Smooth muscle cell (in vitro differentiated cells): ENCODE results near the gene RAB11FIP4. TPM values are rescaled to one million over a fixed set of nuclear protein-coding genes. Genes with fewer than 3 reads are reported as not detected.

Experiments
- DNase-seq: peaks from one replicate; lab custom pipeline; 2025; ENCODE audit not compliant: unreplicated experiment; lab: John Stamatoyannopoulos, UW
- H2AFZ ChIP-seq: fragments of 200-600 bp; sonication (generic); 2 replicates; pipeline ENCODE4 v1.6.0; 2016; ENCODE audit warnings: antibody characterized with exemption, low read depth, mild to moderate bottlenecking
- H3F3A ChIP-seq: fragments of 200-600 bp; sonication (generic); 2 replicates; pipeline ENCODE4 v1.6.0; 2017; ENCODE audit warnings: antibody characterized with exemption, low read depth
- H3K27ac ChIP-seq: fragments of 200-600 bp; sonication (generic); 2 replicates; pipeline ENCODE4 v1.5.1; 2016; ENCODE audit warnings: low read depth, mild to moderate bottlenecking
- H3K27me3 ChIP-seq: fragments of 200-600 bp; sonication (generic); 2 replicates; pipeline ENCODE4 v1.6.1; 2016; ENCODE audit warnings: low read depth, mild to moderate bottlenecking
- H3K36me3 ChIP-seq: fragments of 200-600 bp; sonication (generic); 2 replicates; pipeline ENCODE4 v1.5.1; 2016; ENCODE audit warnings: low read depth
- H3K4me1 ChIP-seq: fragments of 200-600 bp; sonication (generic); 2 replicates; pipeline ENCODE4 v1.5.1; 2016; ENCODE audit warnings: low read depth
- H3K4me2 ChIP-seq: fragments of 200-600 bp; sonication (generic); 2 replicates; pipeline ENCODE4 v1.6.0; 2016; ENCODE audit warnings: mild to moderate bottlenecking
- H3K4me3 ChIP-seq: fragments of 200-600 bp; sonication (generic); 2 replicates; pipeline ENCODE4 v1.5.1; 2016; ENCODE audit warnings: mild to moderate bottlenecking
- H3K79me2 ChIP-seq: fragments of 200-600 bp; sonication (generic); 2 replicates; pipeline ENCODE4 v1.6.0; 2016; ENCODE audit warnings: low read depth, mild to moderate bottlenecking
- H3K9ac ChIP-seq: fragments of 200-600 bp; sonication (generic); 2 replicates; pipeline ENCODE4 v1.6.0; 2016; ENCODE audit warnings: low read depth
- H3K9me3 ChIP-seq: fragments of 200-600 bp; sonication (generic); replicated peaks from 2 replicates; pipeline ENCODE4 v1.5.1; 2016; ENCODE audit warnings: low read depth
- H4K20me1 ChIP-seq: fragments of 200-600 bp; sonication (generic); 2 replicates; pipeline ENCODE4 v1.6.0; 2016; ENCODE audit warnings: low read depth
- CTCF ChIP-seq: fragments of 200-600 bp; sonication (generic); IDR thresholded peaks from 2 replicates; pipeline ENCODE4 v1.5.1; 2017; ENCODE audit warnings: borderline replicate concordance, mild to moderate bottlenecking, antibody characterized with exemption; ENCODE audit not compliant: insufficient read depth, poor library complexity, severe bottlenecking
- WGBS: methylation state at CpG from one replicate; pipeline ENCODE4 v1.1.7; 2016; ENCODE audit warnings: low lambda C conversion rate; 5-methylcytosine and 5-hydroxymethylcytosine counted together
- microRNA counts: library from miRNA; unstranded; fragments of <30 nt; microRNA quantifications from one replicate; lab custom pipeline; 2016
- microRNA-seq: library from miRNA; unstranded; fragments of <30 nt; microRNA quantifications from one replicate; pipeline ENCODE4, GENCODE V29; 2016; ENCODE audit warnings: borderline number of aligned reads
- polyA plus RNA-seq: library from polyadenylated mRNA; unstranded; fragments of >200 nt; fragmentation: Nextera tagmentation; extraction: Ambion mirVana; gene quantifications from 2 replicates; pipeline ENCODE4 v1.2.1, GENCODE V29; 2016
- small RNA-seq: library from RNA; depleted of rRNA; stranded (forward); fragments of <200 nt; gene quantifications from one replicate; pipeline ENCODE3, GENCODE V24; 2014
- total RNA-seq: library from RNA; depleted of rRNA; stranded (reverse); fragments of >200 nt; gene quantifications from 2 replicates; pipeline ENCODE4 v1.2.3, GENCODE V29; 2014

RAB11FIP4 gene
- total and polyA plus RNA-seq, 2 experiments from 2014 or later: 0.42 to 2.9 TPM

DNA sequence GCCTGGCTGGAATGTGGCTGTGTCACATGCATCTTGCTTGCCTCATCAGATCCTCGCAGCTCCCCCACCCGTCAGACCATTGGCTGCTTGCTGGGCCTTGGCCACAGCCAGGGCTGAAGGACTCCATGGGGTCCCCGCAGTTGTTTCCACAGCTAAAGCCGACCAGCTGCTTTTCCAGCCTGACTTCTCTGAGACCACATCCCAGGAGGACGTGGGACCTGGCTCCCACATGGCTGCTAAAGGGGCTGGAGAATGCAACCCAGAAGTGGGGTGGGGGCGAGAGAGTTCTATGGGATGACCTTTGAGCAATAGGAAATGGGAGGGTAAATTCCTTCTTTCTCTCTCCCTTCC, 193.8 kb downstream of the RAB11FIP4 start:
- H3K4me2 ChIP-seq: no peak overlapping the region
- no peak for DNase-seq
- no peak overlapping the region for H3K9ac ChIP-seq
- WGBS: 100% methylated on average over 6 of the region's 6 CpGs
- H2AFZ ChIP-seq: no peak overlapping the region
- H3K79me2 ChIP-seq: peaks cover 41% of the 10 kb centered on the region
- H3K36me3 ChIP-seq: no peaks in the 10 kb centered on the region
- no peak overlapping the region for H3K4me3 ChIP-seq
- no peaks in the 10 kb centered on the region for H3K27me3 ChIP-seq
- TF ChIP-seq CTCF: no peak
- H3K27ac ChIP-seq: no peak overlapping the region
- H3F3A ChIP-seq: peaks cover 1% of the 10 kb centered on the region
- H3K4me1 ChIP-seq: no peaks in the 10 kb centered on the region
- peaks cover 14% of the 10 kb centered on the region for H4K20me1 ChIP-seq
- H3K9me3 ChIP-seq: no peaks in the 10 kb centered on the region

DNA sequence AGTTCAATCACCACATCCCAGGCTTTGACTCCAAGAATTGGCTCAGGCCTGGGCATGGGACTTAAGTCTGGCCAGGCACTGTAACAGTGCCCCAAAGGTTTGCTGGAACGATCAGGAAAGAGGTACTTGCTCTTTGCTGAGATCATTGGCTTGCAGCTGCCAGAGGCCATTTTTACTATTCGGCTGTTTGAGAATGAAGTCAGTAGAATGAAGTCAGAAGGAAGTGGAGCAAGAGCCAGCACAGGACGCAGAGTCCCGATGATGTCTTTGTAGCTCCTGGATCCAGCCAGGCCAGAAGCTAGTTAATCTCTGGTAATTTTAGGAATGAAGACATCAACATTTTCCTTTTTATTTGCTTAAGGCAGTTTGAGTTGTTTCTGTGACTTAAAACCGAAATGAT, 195.5 kb downstream of the RAB11FIP4 start:
- H3K9ac ChIP-seq: no peak overlapping the region
- H4K20me1 ChIP-seq: peaks cover 4% of the 10 kb centered on the region
- peaks cover 41% of the 10 kb centered on the region for H3K79me2 ChIP-seq
- H3K4me2 ChIP-seq: peak overlapping the region; percentile 29
- no peak overlapping the region for H3K4me3 ChIP-seq
- H3K36me3 ChIP-seq: no peaks in the 10 kb centered on the region
- DNase-seq: no peak
- no peaks in the 10 kb centered on the region for H3K27me3 ChIP-seq
- H3K4me1 ChIP-seq: no peaks in the 10 kb centered on the region
- peak overlapping the region; percentile 75 for H3K27ac ChIP-seq
- 42% methylated on average over 5 of the region's 5 CpGs for WGBS
- H3K9me3 ChIP-seq: no peaks in the 10 kb centered on the region
- no peak for TF ChIP-seq CTCF
- no peak overlapping the region for H2AFZ ChIP-seq
- H3F3A ChIP-seq: peaks cover 9% of the 10 kb centered on the region

- TF ChIP-seq CTCF: no peak
- 91% methylated on average over 4 of the region's 4 CpGs for WGBS
- peak overlapping the region; percentile 75 for H3K27ac ChIP-seq
- no peak overlapping the region for H2AFZ ChIP-seq
- no peak overlapping the region for H3K4me3 ChIP-seq
- no peak overlapping the region for H3K4me2 ChIP-seq
- no peak for DNase-seq
- no peaks in the 10 kb centered on the region for H3K27me3 ChIP-seq
- peaks cover 4% of the 10 kb centered on the region for H4K20me1 ChIP-seq
- H3K9me3 ChIP-seq: no peaks in the 10 kb centered on the region
- no peak overlapping the region for H3K9ac ChIP-seq
- no peaks in the 10 kb centered on the region for H3K36me3 ChIP-seq
- peaks cover 39% of the 10 kb centered on the region for H3K79me2 ChIP-seq
- H3K4me1 ChIP-seq: no peaks in the 10 kb centered on the region
- peaks cover 14% of the 10 kb centered on the region for H3F3A ChIP-seq
Measured at GRCh38 chr17:31587462-31587861, 196.0 kb downstream of the RAB11FIP4 start.

MicroRNAs within 50 kb of the gene (microRNA counts, 767-probe panel; counts per million panel counts)
- microRNA hsa-miR-193a-3p (lab: Ali Mortazavi, UCI): 183 counts per million
- microRNA hsa-miR-193a-5p (lab: Ali Mortazavi, UCI): 9,030 counts per million, percentile 69 among the panel's probes with 10 or more counts

Small RNAs within 50 kb of the gene (microRNA-seq; reads per million reads assigned to microRNA genes)
- gene MIR193A (6,452 reads per million, percentile 93 among the genes with 10 or more reads in this experiment), gene MIR365B (50.3 reads per million, percentile 45 among the genes with 10 or more reads in this experiment), gene MIR4725 (38.6 reads per million, percentile 42 among the genes with 10 or more reads in this experiment)

Small RNAs within 50 kb of the gene (small RNA-seq; reads per million reads assigned to genes)
- gene MIR193A: 4.5 reads per million, percentile 61 among the genes with 10 or more reads in this experiment
- gene MIR4725: not detected
- not detected for gene RN7SL45P
- gene RN7SL79P: not detected
- gene RNU6ATAC7P: 0.37 reads per million, percentile 11 among the genes with 10 or more reads in this experiment

Other genes starting within 250 kb of the RAB11FIP4 start
- gene OMG, start 94.4 kb upstream of the RAB11FIP4 start, total RNA-seq: not detected in 2 replicates
- gene OMG, start 94.4 kb upstream of the RAB11FIP4 start, polyA plus RNA-seq: 0.57 and 1.3 TPM in 2 replicates
- not detected in 2 replicates for gene EVI2B, start 77.6 kb upstream of the RAB11FIP4 start, total RNA-seq
- 0.33 TPM in 1 of 2 replicates, not detected in the other for gene EVI2B, start 77.6 kb upstream of the RAB11FIP4 start, polyA plus RNA-seq
- not detected in 2 replicates for gene EVI2A, start 70.1 kb upstream of the RAB11FIP4 start, total RNA-seq
- 0.33 and 0.44 TPM in 2 replicates for gene EVI2A, start 70.1 kb upstream of the RAB11FIP4 start, polyA plus RNA-seq